ENCODE measurements around the gene TAS2R41. TPM values are rescaled to one million over a fixed set of nuclear protein-coding genes. Genes with fewer than 3 reads are reported as not detected.

The TAS2R41 gene
- total and polyA plus RNA-seq, 11 donors: not detected

DNA sequence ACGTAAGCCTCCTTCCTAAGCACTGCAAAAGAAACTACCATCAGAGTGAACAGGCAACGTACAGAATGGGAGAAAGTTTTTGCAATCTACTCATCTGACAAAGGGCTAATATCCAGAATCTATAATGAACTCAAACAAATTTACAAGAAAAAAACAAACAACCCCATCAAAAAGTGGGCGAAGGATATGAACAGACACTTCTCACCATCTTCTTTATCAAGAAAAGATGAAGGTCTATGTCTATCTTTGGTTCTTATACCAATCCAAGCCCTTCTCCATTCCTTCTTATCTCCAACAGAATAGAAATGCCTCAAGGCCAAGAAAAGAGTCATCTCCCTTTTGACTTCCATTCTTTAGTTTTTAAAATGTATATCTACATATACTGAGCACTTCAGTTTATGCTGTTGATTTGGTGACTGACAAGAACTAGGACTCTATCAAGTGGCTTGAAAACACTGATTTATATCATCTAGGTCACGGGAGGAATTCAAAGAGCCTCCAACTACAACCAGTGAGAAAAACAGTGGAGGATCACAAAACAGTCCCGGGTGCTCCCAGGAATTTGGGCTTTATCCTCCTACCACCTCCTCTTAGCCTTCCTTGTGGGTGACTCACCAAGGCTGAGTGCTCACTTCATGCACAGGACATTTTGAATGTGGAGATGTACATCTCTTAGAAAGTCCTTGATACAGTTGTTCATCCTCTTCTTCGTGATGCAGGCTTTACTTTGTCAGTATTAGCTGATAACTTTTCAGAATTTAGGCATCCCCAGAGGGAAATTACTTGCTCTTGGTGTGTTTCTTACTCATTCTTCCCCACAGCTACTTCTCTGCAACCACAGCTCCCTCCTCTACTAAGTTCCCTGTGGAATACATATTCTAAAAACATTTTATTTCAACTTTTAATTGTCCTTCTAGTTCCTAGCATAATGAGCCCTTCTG, 15.4 kb downstream of the TAS2R41 start:
- Histone ChIP-seq H3K4me1 (peaks cover 0 to 51% (median 9%) of the 10 kb centered on the region in 12 donors), H3K27me3 (no peaks in the 10 kb centered on the region), H3K36me3 (no peaks in the 10 kb centered on the region), H3K9me3 (no peaks in the 10 kb centered on the region), H3K27ac (peak overlapping the region in 5 of 12 donors; percentile 6 to 53 (median 37)), H3K4me3 (no peak overlapping the region)
- intact Hi-C loops (cut with DNase I): loop anchor here in 2 of 10 donors (10.0 kb wide), 2 partner anchors 68 to 248 kb away; no protein-coding TSS in a partner anchor
- WGBS, 4 donors: 68 to 79% (median 78%) methylated on average over 6 of the region's 6 CpGs
- TF ChIP-seq, protein P1, sequence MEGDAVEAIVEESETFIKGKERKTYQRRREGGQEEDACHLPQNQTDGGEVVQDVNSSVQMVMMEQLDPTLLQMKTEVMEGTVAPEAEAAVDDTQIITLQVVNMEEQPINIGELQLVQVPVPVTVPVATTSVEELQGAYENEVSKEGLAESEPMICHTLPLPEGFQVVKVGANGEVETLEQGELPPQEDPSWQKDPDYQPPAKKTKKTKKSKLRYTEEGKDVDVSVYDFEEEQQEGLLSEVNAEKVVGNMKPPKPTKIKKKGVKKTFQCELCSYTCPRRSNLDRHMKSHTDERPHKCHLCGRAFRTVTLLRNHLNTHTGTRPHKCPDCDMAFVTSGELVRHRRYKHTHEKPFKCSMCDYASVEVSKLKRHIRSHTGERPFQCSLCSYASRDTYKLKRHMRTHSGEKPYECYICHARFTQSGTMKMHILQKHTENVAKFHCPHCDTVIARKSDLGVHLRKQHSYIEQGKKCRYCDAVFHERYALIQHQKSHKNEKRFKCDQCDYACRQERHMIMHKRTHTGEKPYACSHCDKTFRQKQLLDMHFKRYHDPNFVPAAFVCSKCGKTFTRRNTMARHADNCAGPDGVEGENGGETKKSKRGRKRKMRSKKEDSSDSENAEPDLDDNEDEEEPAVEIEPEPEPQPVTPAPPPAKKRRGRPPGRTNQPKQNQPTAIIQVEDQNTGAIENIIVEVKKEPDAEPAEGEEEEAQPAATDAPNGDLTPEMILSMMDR (IDR thresholded peaks at IDR 0.05): no peak
- TF ChIP-seq POLR2A (IDR thresholded peaks at IDR 0.05): no peak
- ATAC-seq (peak in 1 of 4 donors; percentile 47), DNase-seq (no peak)

- no peak for ATAC-seq
- no peaks in the 10 kb centered on the region for H3K27me3 ChIP-seq
- H3K4me1 ChIP-seq: peaks cover 0 to 54% (median 12%) of the 10 kb centered on the region in 12 donors
- no peaks in the 10 kb centered on the region for H3K9me3 ChIP-seq
- TF ChIP-seq POLR2A (IDR thresholded peaks at IDR 0.05): no peak
- TF ChIP-seq, protein P1 (IDR thresholded peaks at IDR 0.05): no peak
- H3K27ac ChIP-seq: peak overlapping the region in 1 of 12 donors; percentile 2
- no peaks in the 10 kb centered on the region for H3K36me3 ChIP-seq
- DNase-seq: no peak
- 55 to 80% (median 74%) methylated on average over 1 of the region's 1 CpG for WGBS, 4 donors
- intact Hi-C loops (cut with DNase I): loop anchor here in 2 of 10 donors (10.0 kb wide), 2 partner anchors 69 to 249 kb away; no protein-coding TSS in a partner anchor
- H3K4me3 ChIP-seq: no peak overlapping the region
These were observed 16.1 kb downstream of the TAS2R41 start for GRCh38 chr7:143493751-143494150.

DNA sequence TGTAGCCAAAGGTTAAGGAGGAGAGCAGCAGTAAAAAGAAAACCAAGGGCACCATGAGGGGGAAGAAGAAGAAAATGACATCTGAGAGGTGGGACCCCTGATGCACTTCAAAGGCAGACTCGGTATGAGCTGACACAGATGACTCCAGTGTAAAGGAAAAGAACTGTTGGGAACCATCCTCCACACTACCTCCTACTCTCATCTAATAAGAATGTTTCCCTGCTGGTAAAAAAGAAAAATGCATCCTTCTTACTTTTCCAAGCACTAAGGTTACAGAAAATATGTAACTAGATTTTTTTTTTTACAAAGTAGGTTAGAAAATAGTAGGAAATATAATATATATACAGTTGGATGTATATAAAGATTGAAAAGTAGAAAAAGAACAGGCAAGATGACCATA, 16.9 kb downstream of the TAS2R41 start:
- no peaks in the 10 kb centered on the region for H3K9me3 ChIP-seq
- ATAC-seq (no peak), DNase-seq (no peak)
- peaks cover 0 to 62% (median 18%) of the 10 kb centered on the region in 12 donors for H3K4me1 ChIP-seq
- H3K27ac ChIP-seq: no peak overlapping the region
- no peak overlapping the region for H3K4me3 ChIP-seq
- intact Hi-C loops (cut with DNase I): loop anchor here in 2 of 10 donors (10.0 kb wide), 2 partner anchors 70 to 250 kb away; no protein-coding TSS in a partner anchor
- 64 to 79% (median 76%) methylated on average over 1 of the region's 1 CpG for WGBS, 4 donors
- no peaks in the 10 kb centered on the region for H3K36me3 ChIP-seq
- H3K27me3 ChIP-seq: no peaks in the 10 kb centered on the region
- TF ChIP-seq, protein P1 (IDR thresholded peaks at IDR 0.05): no peak
- no peak for TF ChIP-seq POLR2A (IDR thresholded peaks at IDR 0.05)

DNA sequence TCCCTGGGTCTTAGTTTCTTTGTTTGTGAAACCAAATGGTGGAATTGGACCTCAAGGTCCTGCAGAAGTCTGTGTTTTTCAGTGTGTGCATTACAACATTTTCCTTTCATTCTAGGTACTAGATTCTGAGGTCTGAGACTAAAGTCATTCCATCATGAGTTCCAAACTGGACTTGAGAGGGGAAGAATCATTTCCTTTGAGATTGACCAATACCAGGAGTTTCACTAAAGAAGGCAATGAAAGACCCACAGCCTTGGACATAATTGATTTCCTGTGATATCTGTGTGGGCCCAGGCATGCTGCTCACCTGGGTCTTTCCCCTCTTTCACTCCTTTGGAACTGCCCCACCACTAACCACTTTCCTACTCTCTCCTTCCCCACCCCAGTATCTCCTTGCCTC, 18.2 kb downstream of the TAS2R41 start:
- intact Hi-C loops (cut with DNase I): loop anchor here in 2 of 10 donors (10.0 kb wide), 2 partner anchors 71 to 251 kb away; no protein-coding TSS in a partner anchor

More for the DNA sequence above, 18.2 kb downstream of the TAS2R41 start:
- ATAC-seq (no peak), DNase-seq (no peak)
- H3K9me3 ChIP-seq: no peaks in the 10 kb centered on the region
- peaks cover 0 to 73% (median 28%) of the 10 kb centered on the region in 12 donors for H3K4me1 ChIP-seq
- no peak overlapping the region for H3K4me3 ChIP-seq
- no peak for TF ChIP-seq POLR2A (IDR thresholded peaks at IDR 0.05)
- TF ChIP-seq, protein P1 (IDR thresholded peaks at IDR 0.05): no peak
- H3K27ac ChIP-seq: no peak overlapping the region
- H3K36me3 ChIP-seq: no peaks in the 10 kb centered on the region
- no peaks in the 10 kb centered on the region for H3K27me3 ChIP-seq

Data from heart left ventricle (tissue), 16 donors.